DMS114 treated with DMSO at 0.1 percent for 48 hours (cell line): Measurements from ENCODE around the gene GRIN2A.

ENCODE experiments used
- DNase-seq: peaks from one replicate; lab custom pipeline; 2025; ENCODE audit not compliant: unreplicated experiment; lab: John Stamatoyannopoulos, UW

Gene GRIN2A

DNA sequence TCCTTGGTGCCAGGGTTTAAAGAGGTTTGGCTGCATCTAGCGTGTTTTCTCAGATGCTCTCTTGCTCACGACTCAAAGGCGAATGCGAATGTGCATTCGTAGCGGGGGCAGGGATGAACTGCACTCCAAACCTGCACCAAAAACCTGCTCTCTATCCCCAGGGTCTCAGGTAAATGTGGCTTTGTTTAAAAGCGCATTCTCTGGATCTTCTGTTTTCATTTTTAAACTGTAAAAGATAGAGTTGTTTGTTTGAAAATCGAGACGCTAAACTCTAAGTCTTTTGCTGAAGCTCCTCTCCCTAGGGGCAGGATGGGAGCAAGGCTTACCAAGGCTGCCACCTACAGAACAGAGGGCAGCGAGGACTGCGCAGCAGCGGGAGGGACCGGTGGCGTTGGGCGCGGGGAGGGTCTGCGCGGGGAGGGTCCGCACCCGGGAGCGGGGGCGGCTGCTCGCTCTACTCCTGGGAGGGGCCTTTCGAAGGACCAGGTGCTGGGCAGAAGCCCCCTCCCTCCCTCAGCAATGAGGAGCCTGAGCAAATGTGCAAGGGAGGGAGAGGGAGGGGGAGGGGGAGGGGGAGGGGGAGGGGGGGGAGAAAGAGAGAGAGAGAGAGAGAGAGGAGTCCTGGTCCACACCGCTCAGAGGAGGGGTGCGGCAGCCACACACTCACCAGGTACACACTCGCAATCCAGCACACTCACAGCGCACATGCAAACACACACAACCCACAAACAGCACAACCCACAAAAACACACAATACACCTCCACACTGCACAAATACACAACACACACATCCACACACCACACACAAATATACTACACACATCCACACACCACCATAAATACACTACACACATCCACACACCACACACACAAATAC lies 142.8 kb downstream of the GRIN2A start:
- DNase-seq = peak; percentile 22

- DNase-seq = no peak
These were observed 144.5 kb downstream of the GRIN2A start for GRCh38 chr16:10037751-10038150.

- no peak for DNase-seq
These were observed 145.3 kb downstream of the GRIN2A start for GRCh38 chr16:10036956-10037355.

GRCh38 chr16:10033556-10033955 lies 148.7 kb downstream of the GRIN2A start:
- no peak for DNase-seq

DNA sequence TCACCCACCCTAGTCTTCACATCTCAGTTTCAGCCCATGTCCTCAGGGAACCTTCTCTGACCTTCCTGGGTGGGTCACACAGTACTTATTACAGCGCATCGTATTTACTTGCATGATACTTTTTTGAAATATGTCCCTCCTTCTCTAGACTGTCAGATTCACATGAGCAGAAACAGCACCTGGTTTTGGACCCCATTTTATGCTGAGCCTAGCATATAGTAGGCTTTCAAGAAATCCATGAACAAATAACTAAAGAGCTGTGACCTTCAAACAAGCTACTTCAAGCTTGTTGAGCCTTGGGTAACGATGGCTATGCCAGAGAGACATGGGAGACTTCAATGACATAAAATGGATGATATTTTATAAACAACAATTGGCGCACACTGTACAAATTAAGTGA lies 150.3 kb downstream of the GRIN2A start:
- no peak for DNase-seq

- DNase-seq = no peak
These were observed 150.8 kb downstream of the GRIN2A start for GRCh38 chr16:10031473-10031872.

DNA sequence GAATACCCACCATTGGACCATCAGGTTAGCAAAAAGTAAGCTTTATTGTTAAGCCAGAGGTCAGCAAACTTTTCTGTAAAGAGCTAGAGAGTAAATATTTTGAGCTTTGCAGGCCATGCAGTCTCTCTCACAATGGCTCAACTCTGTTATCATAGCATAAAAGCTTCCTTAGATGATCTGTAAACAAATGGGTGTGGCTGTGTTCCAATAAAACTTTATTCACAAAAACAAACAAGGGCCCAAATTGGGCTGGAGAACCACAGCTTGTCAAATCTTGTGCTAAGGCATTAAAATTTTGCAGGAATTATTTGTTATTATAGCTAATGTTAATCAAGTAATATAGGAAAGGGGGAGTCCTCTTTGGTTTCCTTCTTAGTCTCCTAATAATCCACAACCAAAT lies 153.6 kb downstream of the GRIN2A start:
- no peak for DNase-seq

- DNase-seq = no peak
These were observed 154.7 kb downstream of the GRIN2A start for GRCh38 chr16:10027553-10027952.

DNA sequence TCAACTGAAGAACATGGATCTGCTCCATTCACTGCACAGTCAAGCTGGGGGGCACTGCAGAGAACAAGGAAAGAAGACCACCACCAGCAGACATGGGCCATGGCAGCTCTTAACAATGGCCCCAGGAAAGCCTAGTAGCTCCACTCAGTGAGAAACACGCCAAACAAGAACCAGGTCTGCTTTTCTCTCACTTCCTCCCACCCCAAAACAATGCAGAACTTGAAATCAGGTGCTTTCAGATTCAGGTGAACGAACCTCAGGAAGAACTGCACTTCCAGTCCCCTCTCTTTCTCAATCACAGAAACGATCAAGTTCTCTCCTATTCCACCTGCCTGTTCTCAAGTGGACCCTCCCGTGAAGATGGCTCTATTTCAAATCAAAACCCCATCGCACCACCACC lies 155.6 kb downstream of the GRIN2A start:
- no peak for DNase-seq

- no peak for DNase-seq
These were observed 160.1 kb downstream of the GRIN2A start for GRCh38 chr16:10022098-10022497.

- DNase-seq = no peak
These were observed 161.4 kb downstream of the GRIN2A start for GRCh38 chr16:10020866-10021265.

GRCh38 chr16:10016752-10017151 lies 165.5 kb downstream of the GRIN2A start:
- DNase-seq = no peak

- DNase-seq = no peak
These were observed 166.8 kb downstream of the GRIN2A start for GRCh38 chr16:10015397-10015796.

DNA sequence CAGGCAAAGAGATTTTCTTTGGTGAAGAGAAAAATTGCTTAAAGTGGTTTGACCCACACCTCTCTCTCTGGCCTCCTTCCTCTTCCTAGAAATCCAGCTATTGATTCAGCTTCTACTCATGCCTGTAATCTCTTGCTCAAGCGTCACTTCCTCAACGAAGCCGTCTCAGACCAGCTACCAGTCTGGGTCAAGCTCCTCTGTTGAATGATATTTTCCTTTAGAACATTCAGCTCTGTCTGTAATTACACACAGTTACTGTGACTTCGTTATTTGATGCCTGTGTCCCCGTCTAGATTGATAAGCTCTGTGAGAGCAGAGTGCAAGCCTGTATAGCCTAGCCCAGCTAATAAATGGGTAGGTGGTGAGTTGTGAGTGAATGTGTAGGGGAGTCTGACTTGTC lies 168.5 kb downstream of the GRIN2A start:
- DNase-seq = no peak

- DNase-seq = no peak
These were observed 168.9 kb downstream of the GRIN2A start for GRCh38 chr16:10013364-10013763.

DNA sequence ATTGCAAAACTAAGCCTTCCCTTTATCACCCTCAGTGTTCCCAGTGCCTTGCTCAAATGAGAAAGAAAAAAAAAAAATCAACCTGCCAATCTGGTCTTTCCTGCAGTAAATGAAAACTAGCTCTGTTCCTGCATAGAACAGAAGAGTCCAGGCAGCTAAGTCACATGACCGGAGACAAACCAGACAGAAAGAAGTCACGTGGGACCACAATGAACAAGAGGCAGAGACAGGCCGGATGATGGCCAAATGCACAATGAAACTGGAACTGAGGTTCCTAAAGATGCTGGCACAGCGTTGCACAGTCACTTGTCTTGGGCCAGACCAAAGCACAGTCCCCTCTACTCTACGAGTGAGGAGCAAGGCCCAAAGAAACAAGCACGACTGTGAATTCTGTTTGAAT lies 172.5 kb downstream of the GRIN2A start:
- DNase-seq = no peak

GRCh38 chr16:10003486-10003885 lies 178.7 kb downstream of the GRIN2A start:
- no peak for DNase-seq

GRCh38 chr16:10001258-10001775 lies 180.9 kb downstream of the GRIN2A start:
- DNase-seq = no peak

DNA sequence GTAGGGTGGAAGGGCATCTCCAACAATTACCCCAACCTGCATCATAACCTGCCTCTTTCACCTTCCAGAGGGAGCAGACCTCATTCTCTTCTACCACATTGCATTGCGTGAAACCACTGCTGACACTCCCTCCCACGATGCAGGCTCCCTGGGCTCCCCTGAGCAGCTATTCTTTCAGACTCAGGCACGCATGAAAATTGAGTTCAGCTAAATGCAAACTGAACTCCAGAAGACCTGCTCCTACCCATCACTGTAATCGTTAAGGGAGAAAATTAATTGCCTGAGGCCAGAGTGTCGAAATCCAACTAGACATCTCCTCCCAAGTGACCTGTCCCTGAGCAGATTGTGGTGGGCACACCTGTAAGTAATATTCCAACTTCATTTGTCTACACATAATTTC lies 186.0 kb downstream of the GRIN2A start:
- no peak for DNase-seq

GRCh38 chr16:9992441-9992840 lies 189.8 kb downstream of the GRIN2A start:
- DNase-seq = no peak

GRCh38 chr16:9980981-9981380 lies 201.2 kb downstream of the GRIN2A start:
- DNase-seq = no peak

DNA sequence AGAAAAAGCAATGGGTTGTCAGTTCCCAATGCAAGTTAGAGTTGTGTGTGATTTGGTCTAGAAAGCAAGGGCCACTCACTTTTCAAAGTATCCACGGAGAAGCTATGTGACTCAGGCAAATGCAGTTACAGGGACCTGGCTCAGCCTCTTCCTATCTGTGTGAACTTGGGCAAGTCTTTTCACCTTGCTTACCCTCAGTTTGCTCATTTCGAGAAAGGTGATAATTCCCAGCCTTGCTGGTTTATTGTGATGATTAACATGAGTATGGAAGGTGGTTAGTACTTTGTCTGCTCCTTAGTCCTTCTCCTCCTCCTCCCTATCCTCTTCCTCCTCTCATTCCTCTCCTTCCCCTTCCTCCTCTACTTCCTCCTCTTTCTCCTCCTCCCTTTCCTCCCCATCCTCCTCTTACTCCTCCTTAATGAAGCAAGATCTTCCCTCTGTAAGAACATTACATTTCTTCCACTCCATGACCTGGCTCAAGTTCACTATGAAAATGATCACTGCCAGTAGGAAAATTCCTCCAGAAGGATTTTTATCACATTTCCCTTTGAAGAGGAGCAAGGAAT lies 204.0 kb downstream of the GRIN2A start:
- DNase-seq = no peak
